Activated naive CD4-positive, alpha-beta T cell treated with anti-CD3 and anti-CD28 coated beads, Interleukin-2, amount 50 U/mL, for 24 hours (primary cell): ENCODE data around the gene HERC3.

Experiments used
- H3K27ac Mint-ChIP-seq: one replicate; pipeline ENCODE4 v1.8.0; 2021; ENCODE audit warnings: mild to moderate bottlenecking, mixed read lengths
- H3K27me3 Mint-ChIP-seq: one replicate; pipeline ENCODE4 v1.8.0; 2021; ENCODE audit warnings: mixed read lengths
- H3K36me3 Mint-ChIP-seq: one replicate; pipeline ENCODE4 v1.8.0; 2021; ENCODE audit warnings: mixed read lengths
- H3K4me1 Mint-ChIP-seq: one replicate; pipeline ENCODE4 v1.8.0; 2021; ENCODE audit warnings: mixed read lengths
- H3K4me3 Mint-ChIP-seq: one replicate; pipeline ENCODE4 v1.8.0; 2021; ENCODE audit warnings: mild to moderate bottlenecking, mixed read lengths
- H3K9me3 Mint-ChIP-seq: one replicate; pipeline ENCODE4 v1.8.0; 2021; ENCODE audit warnings: mixed read lengths

Gene HERC3

GRCh38 chr4:88591787-88592599 lies at the start of gene HERC3:
Gene HERC3, plus strand, starts transcription at chr4:88592480. Its CDS starts 13,344 bp downstream, at chr4:88605824.
- Mint-ChIP-seq H3K27ac (peak within 1 kb of the TSS; percentile 85), H3K9me3 (no peaks in the 10 kb centered on the region), H3K36me3 (peaks cover 7% of the 10 kb centered on the region), H3K4me1 (peaks cover 54% of the 10 kb centered on the region), H3K4me3 (peak within 1 kb of the TSS; percentile 92), H3K27me3 (no peaks in the 10 kb centered on the region)

GRCh38 chr4:88549815-88550214 lies 42.5 kb upstream of the HERC3 start:
- no peaks in the 10 kb centered on the region for H3K27me3 Mint-ChIP-seq
- no peak overlapping the region for H3K27ac Mint-ChIP-seq

GRCh38 chr4:88567591-88567990 lies 24.7 kb upstream of the HERC3 start:
- H3K27ac Mint-ChIP-seq: no peak overlapping the region
- H3K36me3 Mint-ChIP-seq: no peaks in the 10 kb centered on the region
- peaks cover 5% of the 10 kb centered on the region for H3K27me3 Mint-ChIP-seq
- H3K4me1 Mint-ChIP-seq: no peaks in the 10 kb centered on the region
- H3K4me3 Mint-ChIP-seq: no peak overlapping the region
- H3K9me3 Mint-ChIP-seq: peaks cover 7% of the 10 kb centered on the region

More at GRCh38 chr4:88549815-88550214, 42.5 kb upstream of the HERC3 start:
- Mint-ChIP-seq H3K36me3 (no peaks in the 10 kb centered on the region), H3K4me1 (no peaks in the 10 kb centered on the region), H3K9me3 (no peaks in the 10 kb centered on the region), H3K4me3 (no peak overlapping the region)

- Mint-ChIP-seq H3K27ac (no peak overlapping the region), H3K27me3 (peaks cover 5% of the 10 kb centered on the region), H3K9me3 (peaks cover 7% of the 10 kb centered on the region), H3K4me3 (no peak overlapping the region), H3K36me3 (no peaks in the 10 kb centered on the region), H3K4me1 (no peaks in the 10 kb centered on the region)
Measured at GRCh38 chr4:88570001-88570400, 22.3 kb upstream of the HERC3 start.

- no peaks in the 10 kb centered on the region for H3K9me3 Mint-ChIP-seq
- H3K36me3 Mint-ChIP-seq: no peaks in the 10 kb centered on the region
- no peaks in the 10 kb centered on the region for H3K4me1 Mint-ChIP-seq
- peaks cover 3% of the 10 kb centered on the region for H3K27me3 Mint-ChIP-seq
- no peak overlapping the region for H3K27ac Mint-ChIP-seq
- H3K4me3 Mint-ChIP-seq: no peak overlapping the region
Measured at GRCh38 chr4:88573276-88573980, 18.9 kb upstream of the HERC3 start.

GRCh38 chr4:88573995-88574394 lies 18.3 kb upstream of the HERC3 start:
- Mint-ChIP-seq H3K36me3 (no peaks in the 10 kb centered on the region), H3K4me3 (no peak overlapping the region), H3K9me3 (no peaks in the 10 kb centered on the region), H3K27me3 (peaks cover 3% of the 10 kb centered on the region), H3K27ac (no peak overlapping the region), H3K4me1 (no peaks in the 10 kb centered on the region)

GRCh38 chr4:88575186-88575585 lies 17.1 kb upstream of the HERC3 start:
- Mint-ChIP-seq H3K4me1 (no peaks in the 10 kb centered on the region), H3K27ac (no peak overlapping the region), H3K9me3 (no peaks in the 10 kb centered on the region)

GRCh38 chr4:88582493-88582892 lies 9.8 kb upstream of the HERC3 start:
- Mint-ChIP-seq H3K27ac (no peak overlapping the region), H3K9me3 (peaks cover 8% of the 10 kb centered on the region), H3K36me3 (no peaks in the 10 kb centered on the region), H3K4me1 (no peaks in the 10 kb centered on the region), H3K4me3 (no peak overlapping the region), H3K27me3 (no peaks in the 10 kb centered on the region)

More at GRCh38 chr4:88575186-88575585, 17.1 kb upstream of the HERC3 start:
- Mint-ChIP-seq H3K4me3 (no peak overlapping the region), H3K36me3 (no peaks in the 10 kb centered on the region), H3K27me3 (no peaks in the 10 kb centered on the region)

- Mint-ChIP-seq H3K27ac (no peak overlapping the region), H3K9me3 (peaks cover 8% of the 10 kb centered on the region), H3K4me1 (no peaks in the 10 kb centered on the region)
Measured at GRCh38 chr4:88583631-88584470, 8.4 kb upstream of the HERC3 start.

GRCh38 chr4:88584471-88584900 lies 7.8 kb upstream of the HERC3 start:
- Mint-ChIP-seq H3K4me1 (peaks cover 2% of the 10 kb centered on the region), H3K36me3 (no peaks in the 10 kb centered on the region), H3K4me3 (no peak overlapping the region), H3K27ac (no peak overlapping the region), H3K9me3 (peaks cover 8% of the 10 kb centered on the region), H3K27me3 (no peaks in the 10 kb centered on the region)

More at GRCh38 chr4:88583631-88584470, 8.4 kb upstream of the HERC3 start:
- Mint-ChIP-seq H3K27me3 (no peaks in the 10 kb centered on the region), H3K36me3 (no peaks in the 10 kb centered on the region), H3K4me3 (no peak overlapping the region)

GRCh38 chr4:88585917-88586316 lies 6.4 kb upstream of the HERC3 start:
- Mint-ChIP-seq H3K27ac (no peak overlapping the region), H3K4me3 (no peak overlapping the region), H3K36me3 (no peaks in the 10 kb centered on the region), H3K4me1 (peaks cover 8% of the 10 kb centered on the region), H3K27me3 (no peaks in the 10 kb centered on the region), H3K9me3 (peaks cover 8% of the 10 kb centered on the region)

GRCh38 chr4:88587306-88587705 lies 5.0 kb upstream of the HERC3 start:
- Mint-ChIP-seq H3K27me3 (no peaks in the 10 kb centered on the region), H3K27ac (no peak overlapping the region)

GRCh38 chr4:88592600-88593448 lies 544 bp downstream of the HERC3 start:
- H3K9me3 Mint-ChIP-seq: no peaks in the 10 kb centered on the region
- peaks cover 61% of the 10 kb centered on the region for H3K4me1 Mint-ChIP-seq
- peak overlapping the region; percentile 83 for H3K27ac Mint-ChIP-seq
- peak overlapping the region; percentile 92 for H3K4me3 Mint-ChIP-seq
- peaks cover 7% of the 10 kb centered on the region for H3K36me3 Mint-ChIP-seq
- H3K27me3 Mint-ChIP-seq: no peaks in the 10 kb centered on the region

More at GRCh38 chr4:88587306-88587705, 5.0 kb upstream of the HERC3 start:
- H3K36me3 Mint-ChIP-seq: no peaks in the 10 kb centered on the region
- peaks cover 20% of the 10 kb centered on the region for H3K4me1 Mint-ChIP-seq
- H3K9me3 Mint-ChIP-seq: peaks cover 7% of the 10 kb centered on the region
- no peak overlapping the region for H3K4me3 Mint-ChIP-seq

- Mint-ChIP-seq H3K9me3 (no peaks in the 10 kb centered on the region), H3K27me3 (no peaks in the 10 kb centered on the region), H3K27ac (peak overlapping the region; percentile 81), H3K36me3 (peaks cover 19% of the 10 kb centered on the region), H3K4me1 (peaks cover 85% of the 10 kb centered on the region), H3K4me3 (peak overlapping the region; percentile 36)
Measured at GRCh38 chr4:88597970-88598660, 5.8 kb downstream of the HERC3 start.
